ENCODE results near the gene CDCP2.
A peak's percentile ranks its signal among the peaks of the same experiment; 100 is the strongest.

Gene CDCP2

GRCh38 chr1:54139711-54140110 is 13.1 kb downstream of the CDCP2 start:
- no peak for ATAC-seq
- no peak for TF ChIP-seq BACH2 (CRISPR knock-in tag; IDR thresholded peaks at IDR 0.05; ENCODE audit: borderline replicate concordance)
- TF ChIP-seq ISL1 (CRISPR knock-in tag; IDR thresholded peaks at IDR 0.05): no peak
- no peak for TF ChIP-seq CSDC2 (CRISPR knock-in tag; IDR thresholded peaks at IDR 0.05)
- TF ChIP-seq PPARA (CRISPR knock-in tag; IDR thresholded peaks at IDR 0.05; ENCODE audit: borderline replicate concordance): no peak

DNA sequence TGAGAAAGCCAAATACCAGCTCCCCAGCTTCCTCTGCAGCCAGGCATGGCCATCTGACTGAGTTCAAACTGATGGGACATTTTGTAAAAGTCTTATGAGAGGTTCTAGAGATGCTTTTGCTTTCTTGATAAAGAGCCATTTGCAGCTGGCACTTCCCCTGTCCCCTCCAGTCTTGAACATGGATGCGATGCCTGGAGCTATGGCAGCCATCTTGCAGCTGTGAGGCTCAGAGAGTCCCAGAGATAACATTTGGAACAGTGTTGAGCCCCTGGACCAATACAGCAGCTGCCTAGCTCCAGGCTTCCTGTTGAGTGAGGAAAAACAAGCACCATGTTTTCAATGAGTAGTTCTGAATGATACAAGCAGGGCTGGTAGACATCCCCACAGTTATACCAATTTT is 13.8 kb downstream of the CDCP2 start:
- ATAC-seq: no peak
- TF ChIP-seq ZNF565 (CRISPR knock-in tag; conservative IDR thresholded peaks at IDR 0.05; ENCODE audit: low read depth) (no peak), ISL1 (CRISPR knock-in tag; IDR thresholded peaks at IDR 0.05) (no peak), RARB (CRISPR knock-in tag; IDR thresholded peaks at IDR 0.05) (no peak), ZNF8 (CRISPR knock-in tag; IDR thresholded peaks at IDR 0.05) (no peak), TOX (CRISPR knock-in tag; IDR thresholded peaks at IDR 0.05; ENCODE audit: borderline replicate concordance) (no peak), OSR1 (CRISPR knock-in tag; IDR thresholded peaks at IDR 0.05) (no peak), ARNTL (CRISPR knock-in tag; IDR thresholded peaks at IDR 0.05; ENCODE audit: borderline replicate concordance, low read depth) (no peak), PPARA (CRISPR knock-in tag; IDR thresholded peaks at IDR 0.05; ENCODE audit: borderline replicate concordance) (no peak), ZC3H10 (CRISPR knock-in tag; IDR thresholded peaks at IDR 0.05) (no peak), ZFP3 (CRISPR knock-in tag; IDR thresholded peaks at IDR 0.05) (no peak)
- TF ChIP-seq, protein P1, sequence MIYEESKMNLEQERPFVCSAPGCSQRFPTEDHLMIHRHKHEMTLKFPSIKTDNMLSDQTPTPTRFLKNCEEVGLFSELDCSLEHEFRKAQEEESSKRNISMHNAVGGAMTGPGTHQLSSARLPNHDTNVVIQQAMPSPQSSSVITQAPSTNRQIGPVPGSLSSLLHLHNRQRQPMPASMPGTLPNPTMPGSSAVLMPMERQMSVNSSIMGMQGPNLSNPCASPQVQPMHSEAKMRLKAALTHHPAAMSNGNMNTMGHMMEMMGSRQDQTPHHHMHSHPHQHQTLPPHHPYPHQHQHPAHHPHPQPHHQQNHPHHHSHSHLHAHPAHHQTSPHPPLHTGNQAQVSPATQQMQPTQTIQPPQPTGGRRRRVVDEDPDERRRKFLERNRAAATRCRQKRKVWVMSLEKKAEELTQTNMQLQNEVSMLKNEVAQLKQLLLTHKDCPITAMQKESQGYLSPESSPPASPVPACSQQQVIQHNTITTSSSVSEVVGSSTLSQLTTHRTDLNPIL (CRISPR knock-in tag; IDR thresholded peaks at IDR 0.05; ENCODE audit: low read depth): no peak

DNA sequence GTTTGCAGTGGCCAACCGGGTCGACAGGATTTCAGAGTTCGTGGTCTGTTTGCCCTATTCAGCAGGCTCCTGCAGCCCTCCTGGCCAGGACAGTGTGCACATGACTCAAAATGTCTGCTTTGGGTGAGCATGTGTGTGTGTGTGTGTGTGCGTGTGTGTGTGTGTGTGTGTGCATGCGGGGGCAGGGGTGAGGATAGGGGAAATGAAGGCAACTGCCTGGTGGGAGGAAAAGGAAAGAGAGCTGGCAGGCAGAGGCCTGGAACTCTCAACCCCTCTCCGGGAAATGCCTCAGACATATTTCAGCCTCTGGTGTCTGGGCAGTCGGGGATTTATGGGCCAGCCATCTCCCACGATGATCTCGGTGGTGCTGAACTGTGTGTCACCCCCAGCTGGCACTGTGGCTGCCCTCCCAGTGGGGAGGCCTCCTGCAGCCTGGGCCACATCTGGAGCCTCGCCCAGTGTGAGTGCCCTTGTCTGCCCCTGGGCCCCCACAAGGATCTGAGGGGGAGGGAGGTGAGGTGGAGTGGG is 15.2 kb downstream of the CDCP2 start:
- peak; percentile 40; the same call in 2 of the 3 replicates for ATAC-seq
- TF ChIP-seq OSR1 (CRISPR knock-in tag; IDR thresholded peaks at IDR 0.05): no peak
- TF ChIP-seq SNAI2 (CRISPR knock-in tag; IDR thresholded peaks at IDR 0.05): no peak
- TF ChIP-seq CSDC2 (CRISPR knock-in tag; IDR thresholded peaks at IDR 0.05): no peak
- TF ChIP-seq ZC3H10 (CRISPR knock-in tag; IDR thresholded peaks at IDR 0.05): no peak
- no peak for TF ChIP-seq ZFP3 (CRISPR knock-in tag; IDR thresholded peaks at IDR 0.05)
- no peak for TF ChIP-seq ZFP30 (CRISPR knock-in tag; IDR thresholded peaks at IDR 0.05)
- no peak for TF ChIP-seq TSHZ2 (CRISPR knock-in tag; IDR thresholded peaks at IDR 0.05)
- no peak for TF ChIP-seq PATZ1 (CRISPR knock-in tag; IDR thresholded peaks at IDR 0.05; ENCODE audit: borderline replicate concordance)
- TF ChIP-seq ISL1 (CRISPR knock-in tag; IDR thresholded peaks at IDR 0.05): no peak
- no peak for TF ChIP-seq TCF4 (CRISPR knock-in tag; IDR thresholded peaks at IDR 0.05; ENCODE audit: borderline replicate concordance)
- TF ChIP-seq TOX (CRISPR knock-in tag; IDR thresholded peaks at IDR 0.05; ENCODE audit: borderline replicate concordance): no peak
- TF ChIP-seq ESRRG (CRISPR knock-in tag; IDR thresholded peaks at IDR 0.05): no peak
- TF ChIP-seq ZNF8 (CRISPR knock-in tag; IDR thresholded peaks at IDR 0.05): no peak
- TF ChIP-seq, protein P1 (CRISPR knock-in tag; IDR thresholded peaks at IDR 0.05; ENCODE audit: low read depth): no peak

DNA sequence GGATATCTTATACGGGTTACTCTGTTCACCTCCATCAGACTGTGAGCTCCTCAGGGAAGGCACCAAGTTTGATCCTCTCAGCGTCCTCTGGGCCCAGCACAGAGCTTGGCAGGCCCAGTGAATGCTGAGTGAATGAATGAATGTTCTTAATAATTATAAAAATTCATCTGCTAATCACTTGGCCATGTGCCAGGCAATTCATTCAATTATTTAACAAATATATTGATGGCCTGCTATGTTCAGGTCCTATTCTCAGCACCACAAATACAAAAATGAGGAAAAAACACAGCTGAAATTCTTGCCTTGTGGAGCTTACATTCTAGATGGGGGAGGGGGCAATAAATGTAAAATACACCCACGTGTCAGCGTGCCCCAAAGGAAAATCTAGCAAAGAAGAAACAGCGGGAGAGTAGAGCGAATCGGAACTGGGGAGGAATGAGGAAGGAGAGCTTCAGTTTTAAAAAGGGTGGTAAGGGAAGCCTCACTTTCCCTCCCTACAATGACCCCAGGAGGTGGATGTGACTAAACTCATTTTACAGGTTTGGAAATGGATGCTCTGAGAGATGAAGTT is 15.8 kb downstream of the CDCP2 start:
- no peak for ATAC-seq
- TF ChIP-seq ZNF565 (CRISPR knock-in tag; conservative IDR thresholded peaks at IDR 0.05; ENCODE audit: low read depth) (no peak), ZNF8 (CRISPR knock-in tag; IDR thresholded peaks at IDR 0.05) (no peak), RARB (CRISPR knock-in tag; IDR thresholded peaks at IDR 0.05) (no peak), OSR1 (CRISPR knock-in tag; IDR thresholded peaks at IDR 0.05) (no peak), TOX (CRISPR knock-in tag; IDR thresholded peaks at IDR 0.05; ENCODE audit: borderline replicate concordance) (no peak), ZFP3 (CRISPR knock-in tag; IDR thresholded peaks at IDR 0.05) (no peak), CSDC2 (CRISPR knock-in tag; IDR thresholded peaks at IDR 0.05) (no peak), TSHZ2 (CRISPR knock-in tag; IDR thresholded peaks at IDR 0.05) (no peak), PPARA (CRISPR knock-in tag; IDR thresholded peaks at IDR 0.05; ENCODE audit: borderline replicate concordance) (no peak), ISL1 (CRISPR knock-in tag; IDR thresholded peaks at IDR 0.05) (no peak), ZNF70 (CRISPR knock-in tag; IDR thresholded peaks at IDR 0.05) (no peak), ARNTL (CRISPR knock-in tag; IDR thresholded peaks at IDR 0.05; ENCODE audit: borderline replicate concordance, low read depth) (no peak), PATZ1 (CRISPR knock-in tag; IDR thresholded peaks at IDR 0.05; ENCODE audit: borderline replicate concordance) (no peak)

Data from SK-N-SH treated with all-trans-retinoic acid at 6 μM for 48 hours (cell line).